ENCODE data around the gene PDCD10.
A peak's percentile ranks its signal among the peaks of the same experiment; 100 is the strongest.

Gene PDCD10

DNA sequence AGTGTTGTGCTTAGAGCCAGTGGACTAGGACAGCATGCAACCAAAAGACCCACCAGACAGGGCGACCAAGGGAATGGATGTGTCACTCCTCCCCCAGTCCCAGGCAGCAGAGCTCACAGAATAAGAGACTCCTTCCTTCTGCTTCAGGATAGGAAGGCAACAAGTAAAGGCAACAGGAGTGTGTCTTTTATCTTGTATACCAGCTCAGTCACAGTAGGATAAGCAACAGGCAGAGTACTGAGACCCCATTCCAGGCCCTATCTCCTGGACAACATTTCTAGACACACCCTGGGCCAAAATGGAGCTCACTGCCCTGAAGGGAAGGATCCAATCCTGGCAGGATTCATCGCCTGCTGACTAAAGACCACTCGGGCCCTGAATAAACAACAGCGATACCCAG lies 25.0 kb downstream of the PDCD10 start:
- Histone ChIP-seq H3K4me2 (ENCODE audit: low read length, poor library complexity, severe bottlenecking) (no peak overlapping the region), H3K36me3 (ENCODE audit: control insufficient read depth in 1 of 2, insufficient read depth in 2 of 2, low read depth in 1 of 2, low read length in 2 of 2) (peaks cover 12 to 45% of the 10 kb centered on the region in 2 experiments), H3K79me1 (replicated peaks; ENCODE audit: low read length, poor library complexity, severe bottlenecking) (peaks cover 17% of the 10 kb centered on the region), H3K9ac (ENCODE audit: low read length) (no peak overlapping the region), H3K27me3 (ENCODE audit: control insufficient read depth in 1 of 2, insufficient read depth in 1 of 2, low read length in 2 of 2) (no peaks in the 10 kb centered on the region), H3K4ac (ENCODE audit: low read depth in 1 of 2, low read length in 2 of 2) (no peak overlapping the region), H3K4me1 (ENCODE audit: control insufficient read depth, insufficient read depth, low read depth, low read length) (no peaks in the 10 kb centered on the region), H2AFZ (ENCODE audit: low read depth, low read length) (no peak overlapping the region), H3K27ac (ENCODE audit: low read length, poor library complexity, severe bottlenecking) (no peak overlapping the region), H4K8ac (ENCODE audit: low read length) (peak overlapping the region; percentile 45), H3K18ac (ENCODE audit: low read depth in 1 of 2, low read length in 2 of 2) (no peak overlapping the region), H4K91ac (ENCODE audit: low read length) (no peak overlapping the region), H3K4me3 (ENCODE audit: insufficient read depth in 1 of 2, low read depth in 1 of 2, low read length in 2 of 2) (no peak overlapping the region), H2BK5ac (ENCODE audit: low read depth, low read length, poor library complexity, severe bottlenecking) (no peak overlapping the region), H3K9me3 (ENCODE audit: control insufficient read depth, low read length) (no peaks in the 10 kb centered on the region), H2AK5ac (ENCODE audit: low read length, severe bottlenecking) (no peak overlapping the region), H3K14ac (ENCODE audit: low read length in 2 of 2) (no peak overlapping the region), H2BK120ac (ENCODE audit: low read depth, low read length) (no peak overlapping the region), H2BK12ac (ENCODE audit: low read length in 2 of 2) (no peak overlapping the region), H2BK15ac (ENCODE audit: low read depth, poor library complexity, severe bottlenecking) (no peak overlapping the region), H3K23ac (ENCODE audit: low read length in 2 of 2) (no peak overlapping the region)
- DNase-seq = no peak
- 97% methylated on average over 3 of the region's 4 CpGs for WGBS

DNA sequence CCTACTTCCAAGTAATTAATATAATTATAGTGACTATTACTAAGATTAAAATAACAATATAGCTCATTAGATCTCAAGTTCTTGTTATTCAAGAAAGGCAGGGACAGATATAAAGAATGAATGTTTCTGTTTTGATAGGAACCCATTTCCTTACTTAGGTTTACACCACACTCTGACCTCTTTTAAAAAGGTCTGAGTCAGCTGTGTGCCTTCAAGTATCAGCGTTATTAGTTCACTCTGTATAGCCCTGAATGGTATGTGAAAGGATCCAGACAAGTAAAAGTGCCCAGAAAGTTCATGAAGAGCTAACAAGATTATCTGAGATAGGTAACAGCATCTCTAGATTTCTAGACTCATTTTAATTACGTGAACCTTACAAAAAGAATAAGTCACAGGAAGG lies 28.9 kb downstream of the PDCD10 start:
- H2BK5ac ChIP-seq (ENCODE audit: low read depth, low read length, poor library complexity, severe bottlenecking) = no peak overlapping the region
- H3K4me1 ChIP-seq (ENCODE audit: control insufficient read depth, insufficient read depth, low read depth, low read length) = no peaks in the 10 kb centered on the region
- no peak overlapping the region for H4K91ac ChIP-seq (ENCODE audit: low read length)
- H3K4ac ChIP-seq (ENCODE audit: low read depth in 1 of 2, low read length in 2 of 2) = no peak overlapping the region
- no peak overlapping the region for H2BK12ac ChIP-seq (ENCODE audit: low read length in 2 of 2)
- H4K8ac ChIP-seq (ENCODE audit: low read length) = no peak overlapping the region
- peak; percentile 55 for DNase-seq
- WGBS = no CpG with 5 or more reads among the region's 2 CpGs
- no peak overlapping the region for H3K18ac ChIP-seq (ENCODE audit: low read depth in 1 of 2, low read length in 2 of 2)
- H3K4me3 ChIP-seq (ENCODE audit: insufficient read depth in 1 of 2, low read depth in 1 of 2, low read length in 2 of 2) = no peak overlapping the region
- H3K14ac ChIP-seq (ENCODE audit: low read length in 2 of 2) = no peak overlapping the region
- H3K27ac ChIP-seq (ENCODE audit: low read length, poor library complexity, severe bottlenecking) = no peak overlapping the region
- H3K9me3 ChIP-seq (ENCODE audit: control insufficient read depth, low read length) = no peaks in the 10 kb centered on the region
- no peak overlapping the region for H2BK120ac ChIP-seq (ENCODE audit: low read depth, low read length)
- no peak overlapping the region for H3K23ac ChIP-seq (ENCODE audit: low read length in 2 of 2)
- H2BK15ac ChIP-seq (ENCODE audit: low read depth, poor library complexity, severe bottlenecking) = no peak overlapping the region
- H2AFZ ChIP-seq (ENCODE audit: low read depth, low read length) = no peak overlapping the region
- no peak overlapping the region for H2AK5ac ChIP-seq (ENCODE audit: low read length, severe bottlenecking)
- H3K36me3 ChIP-seq (ENCODE audit: control insufficient read depth in 1 of 2, insufficient read depth in 2 of 2, low read depth in 1 of 2, low read length in 2 of 2) = peaks cover 15 to 75% of the 10 kb centered on the region in 2 experiments
- no peak overlapping the region for H3K4me2 ChIP-seq (ENCODE audit: low read length, poor library complexity, severe bottlenecking)
- H3K79me1 ChIP-seq (replicated peaks; ENCODE audit: low read length, poor library complexity, severe bottlenecking) = peaks cover 24% of the 10 kb centered on the region
- no peaks in the 10 kb centered on the region for H3K27me3 ChIP-seq (ENCODE audit: control insufficient read depth in 1 of 2, insufficient read depth in 1 of 2, low read length in 2 of 2)
- H3K9ac ChIP-seq (ENCODE audit: low read length) = no peak overlapping the region

DNA sequence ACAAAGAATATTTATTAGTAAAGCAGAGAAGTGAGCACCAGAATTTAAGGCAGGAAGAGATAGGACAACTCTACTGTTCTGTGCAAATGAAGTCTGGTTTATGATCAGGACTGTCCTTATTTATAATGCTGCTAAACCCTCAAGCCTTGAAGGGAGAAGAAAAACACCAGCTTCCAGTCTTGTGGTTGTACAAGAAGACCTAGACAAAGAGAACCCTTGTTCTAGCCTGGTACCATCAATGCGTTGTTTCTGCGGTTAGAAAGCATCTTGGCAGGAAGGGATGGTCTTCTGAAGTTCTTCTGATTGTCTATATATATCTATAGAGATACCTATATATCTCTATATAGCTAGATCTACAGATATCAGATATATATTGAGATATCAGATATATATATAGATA lies 33.8 kb downstream of the PDCD10 start:
- no peak overlapping the region for H4K8ac ChIP-seq (ENCODE audit: low read length)
- H3K9ac ChIP-seq (ENCODE audit: low read length) = no peak overlapping the region
- H2BK5ac ChIP-seq (ENCODE audit: low read depth, low read length, poor library complexity, severe bottlenecking) = no peak overlapping the region
- H3K14ac ChIP-seq (ENCODE audit: low read length in 2 of 2) = no peak overlapping the region
- H3K9me3 ChIP-seq (ENCODE audit: control insufficient read depth, low read length) = no peaks in the 10 kb centered on the region
- no peak overlapping the region for H4K91ac ChIP-seq (ENCODE audit: low read length)
- no peak overlapping the region for H2BK12ac ChIP-seq (ENCODE audit: low read length in 2 of 2)
- no peak overlapping the region for H3K23ac ChIP-seq (ENCODE audit: low read length in 2 of 2)
- no peak overlapping the region for H3K18ac ChIP-seq (ENCODE audit: low read depth in 1 of 2, low read length in 2 of 2)
- peaks cover 14% of the 10 kb centered on the region for H3K79me1 ChIP-seq (replicated peaks; ENCODE audit: low read length, poor library complexity, severe bottlenecking)
- no peak overlapping the region for H3K27ac ChIP-seq (ENCODE audit: low read length, poor library complexity, severe bottlenecking)
- no peak overlapping the region for H2BK120ac ChIP-seq (ENCODE audit: low read depth, low read length)
- no peak overlapping the region for H3K4ac ChIP-seq (ENCODE audit: low read depth in 1 of 2, low read length in 2 of 2)
- H2AFZ ChIP-seq (ENCODE audit: low read depth, low read length) = no peak overlapping the region
- H2BK15ac ChIP-seq (ENCODE audit: low read depth, poor library complexity, severe bottlenecking) = no peak overlapping the region
- no peaks in the 10 kb centered on the region for H3K27me3 ChIP-seq (ENCODE audit: control insufficient read depth in 1 of 2, insufficient read depth in 1 of 2, low read length in 2 of 2)
- no peaks in the 10 kb centered on the region for H3K4me1 ChIP-seq (ENCODE audit: control insufficient read depth, insufficient read depth, low read depth, low read length)
- no peak overlapping the region for H2AK5ac ChIP-seq (ENCODE audit: low read length, severe bottlenecking)
- peaks cover 3 to 51% of the 10 kb centered on the region in 2 experiments for H3K36me3 ChIP-seq (ENCODE audit: control insufficient read depth in 1 of 2, insufficient read depth in 2 of 2, low read depth in 1 of 2, low read length in 2 of 2)
- H3K4me2 ChIP-seq (ENCODE audit: low read length, poor library complexity, severe bottlenecking) = no peak overlapping the region
- no CpG with 5 or more reads among the region's 2 CpGs for WGBS
- DNase-seq = no peak
- no peak overlapping the region for H3K4me3 ChIP-seq (ENCODE audit: insufficient read depth in 1 of 2, low read depth in 1 of 2, low read length in 2 of 2)

DNA sequence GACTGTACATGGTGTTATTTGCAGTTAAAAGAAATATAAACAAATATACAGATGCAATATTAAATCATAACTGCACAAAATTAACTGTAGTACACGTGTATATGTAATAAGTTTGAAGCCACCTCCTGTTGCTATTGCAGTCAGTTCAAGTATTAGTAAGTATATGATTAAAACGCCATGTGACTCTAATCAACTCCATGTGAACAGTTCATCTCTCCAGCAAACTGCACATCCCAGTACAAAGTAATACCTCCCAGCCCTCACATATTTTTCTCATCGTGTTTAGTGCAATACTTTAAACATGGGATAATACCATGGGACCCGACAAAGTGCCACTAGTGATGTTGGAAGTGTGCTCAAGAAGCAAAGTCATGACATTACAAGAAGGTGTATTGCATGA lies 34.6 kb downstream of the PDCD10 start:
- H2AFZ ChIP-seq (ENCODE audit: low read depth, low read length) = no peak overlapping the region
- no peaks in the 10 kb centered on the region for H3K27me3 ChIP-seq (ENCODE audit: control insufficient read depth in 1 of 2, insufficient read depth in 1 of 2, low read length in 2 of 2)
- H2AK5ac ChIP-seq (ENCODE audit: low read length, severe bottlenecking) = no peak overlapping the region
- H3K4me3 ChIP-seq (ENCODE audit: insufficient read depth in 1 of 2, low read depth in 1 of 2, low read length in 2 of 2) = no peak overlapping the region
- H4K91ac ChIP-seq (ENCODE audit: low read length) = no peak overlapping the region
- no peak overlapping the region for H3K23ac ChIP-seq (ENCODE audit: low read length in 2 of 2)
- peaks cover 16% of the 10 kb centered on the region for H3K79me1 ChIP-seq (replicated peaks; ENCODE audit: low read length, poor library complexity, severe bottlenecking)
- no peak overlapping the region for H2BK12ac ChIP-seq (ENCODE audit: low read length in 2 of 2)
- WGBS = 100% methylated on average over 3 of the region's 4 CpGs
- H3K14ac ChIP-seq (ENCODE audit: low read length in 2 of 2) = no peak overlapping the region
- no peak overlapping the region for H3K18ac ChIP-seq (ENCODE audit: low read depth in 1 of 2, low read length in 2 of 2)
- no peak for DNase-seq
- H3K27ac ChIP-seq (ENCODE audit: low read length, poor library complexity, severe bottlenecking) = no peak overlapping the region
- H4K8ac ChIP-seq (ENCODE audit: low read length) = no peak overlapping the region
- H2BK120ac ChIP-seq (ENCODE audit: low read depth, low read length) = no peak overlapping the region
- H3K4me1 ChIP-seq (ENCODE audit: control insufficient read depth, insufficient read depth, low read depth, low read length) = no peaks in the 10 kb centered on the region
- peaks cover 3 to 60% of the 10 kb centered on the region in 2 experiments for H3K36me3 ChIP-seq (ENCODE audit: control insufficient read depth in 1 of 2, insufficient read depth in 2 of 2, low read depth in 1 of 2, low read length in 2 of 2)
- no peak overlapping the region for H3K4ac ChIP-seq (ENCODE audit: low read depth in 1 of 2, low read length in 2 of 2)
- H3K9me3 ChIP-seq (ENCODE audit: control insufficient read depth, low read length) = no peaks in the 10 kb centered on the region
- H3K4me2 ChIP-seq (ENCODE audit: low read length, poor library complexity, severe bottlenecking) = no peak overlapping the region
- H3K9ac ChIP-seq (ENCODE audit: low read length) = no peak overlapping the region
- no peak overlapping the region for H2BK5ac ChIP-seq (ENCODE audit: low read depth, low read length, poor library complexity, severe bottlenecking)
- no peak overlapping the region for H2BK15ac ChIP-seq (ENCODE audit: low read depth, poor library complexity, severe bottlenecking)
